Measurements from ENCODE around the gene PPP1CA.

DNA sequence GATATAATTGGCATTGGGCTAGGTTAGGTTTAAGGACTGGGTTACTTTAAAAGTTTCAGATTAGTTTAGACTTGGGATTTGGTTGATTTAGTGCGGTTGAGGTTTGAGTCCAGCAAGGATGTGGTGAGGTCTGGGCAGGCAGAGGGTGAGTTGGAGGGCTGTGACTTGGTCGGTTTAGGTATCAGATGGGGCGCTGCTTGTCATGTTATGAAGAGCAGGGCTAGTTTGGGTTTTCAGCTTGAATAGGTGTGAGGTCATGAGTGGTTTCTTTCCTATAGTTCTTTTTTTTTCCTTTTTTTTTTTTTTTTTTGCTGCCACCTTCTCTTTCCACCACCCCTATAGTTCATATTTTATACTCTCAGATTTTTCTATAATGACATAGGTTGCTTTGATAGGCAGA, 33.0 kb downstream of the PPP1CA start:
- TF ChIP-seq, protein P1, sequence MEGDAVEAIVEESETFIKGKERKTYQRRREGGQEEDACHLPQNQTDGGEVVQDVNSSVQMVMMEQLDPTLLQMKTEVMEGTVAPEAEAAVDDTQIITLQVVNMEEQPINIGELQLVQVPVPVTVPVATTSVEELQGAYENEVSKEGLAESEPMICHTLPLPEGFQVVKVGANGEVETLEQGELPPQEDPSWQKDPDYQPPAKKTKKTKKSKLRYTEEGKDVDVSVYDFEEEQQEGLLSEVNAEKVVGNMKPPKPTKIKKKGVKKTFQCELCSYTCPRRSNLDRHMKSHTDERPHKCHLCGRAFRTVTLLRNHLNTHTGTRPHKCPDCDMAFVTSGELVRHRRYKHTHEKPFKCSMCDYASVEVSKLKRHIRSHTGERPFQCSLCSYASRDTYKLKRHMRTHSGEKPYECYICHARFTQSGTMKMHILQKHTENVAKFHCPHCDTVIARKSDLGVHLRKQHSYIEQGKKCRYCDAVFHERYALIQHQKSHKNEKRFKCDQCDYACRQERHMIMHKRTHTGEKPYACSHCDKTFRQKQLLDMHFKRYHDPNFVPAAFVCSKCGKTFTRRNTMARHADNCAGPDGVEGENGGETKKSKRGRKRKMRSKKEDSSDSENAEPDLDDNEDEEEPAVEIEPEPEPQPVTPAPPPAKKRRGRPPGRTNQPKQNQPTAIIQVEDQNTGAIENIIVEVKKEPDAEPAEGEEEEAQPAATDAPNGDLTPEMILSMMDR (IDR thresholded peaks at IDR 0.05; ENCODE audit: low read depth, low read length, missing input control), result no peak
- TF ChIP-seq, protein P2, sequence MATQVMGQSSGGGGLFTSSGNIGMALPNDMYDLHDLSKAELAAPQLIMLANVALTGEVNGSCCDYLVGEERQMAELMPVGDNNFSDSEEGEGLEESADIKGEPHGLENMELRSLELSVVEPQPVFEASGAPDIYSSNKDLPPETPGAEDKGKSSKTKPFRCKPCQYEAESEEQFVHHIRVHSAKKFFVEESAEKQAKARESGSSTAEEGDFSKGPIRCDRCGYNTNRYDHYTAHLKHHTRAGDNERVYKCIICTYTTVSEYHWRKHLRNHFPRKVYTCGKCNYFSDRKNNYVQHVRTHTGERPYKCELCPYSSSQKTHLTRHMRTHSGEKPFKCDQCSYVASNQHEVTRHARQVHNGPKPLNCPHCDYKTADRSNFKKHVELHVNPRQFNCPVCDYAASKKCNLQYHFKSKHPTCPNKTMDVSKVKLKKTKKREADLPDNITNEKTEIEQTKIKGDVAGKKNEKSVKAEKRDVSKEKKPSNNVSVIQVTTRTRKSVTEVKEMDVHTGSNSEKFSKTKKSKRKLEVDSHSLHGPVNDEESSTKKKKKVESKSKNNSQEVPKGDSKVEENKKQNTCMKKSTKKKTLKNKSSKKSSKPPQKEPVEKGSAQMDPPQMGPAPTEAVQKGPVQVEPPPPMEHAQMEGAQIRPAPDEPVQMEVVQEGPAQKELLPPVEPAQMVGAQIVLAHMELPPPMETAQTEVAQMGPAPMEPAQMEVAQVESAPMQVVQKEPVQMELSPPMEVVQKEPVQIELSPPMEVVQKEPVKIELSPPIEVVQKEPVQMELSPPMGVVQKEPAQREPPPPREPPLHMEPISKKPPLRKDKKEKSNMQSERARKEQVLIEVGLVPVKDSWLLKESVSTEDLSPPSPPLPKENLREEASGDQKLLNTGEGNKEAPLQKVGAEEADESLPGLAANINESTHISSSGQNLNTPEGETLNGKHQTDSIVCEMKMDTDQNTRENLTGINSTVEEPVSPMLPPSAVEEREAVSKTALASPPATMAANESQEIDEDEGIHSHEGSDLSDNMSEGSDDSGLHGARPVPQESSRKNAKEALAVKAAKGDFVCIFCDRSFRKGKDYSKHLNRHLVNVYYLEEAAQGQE (IDR thresholded peaks at IDR 0.05), result no peak
- no peak for TF ChIP-seq RAD21 (IDR thresholded peaks at IDR 0.05)
- TF ChIP-seq SP1 (IDR thresholded peaks at IDR 0.05), result no peak
- no peak for TF ChIP-seq JUND (IDR thresholded peaks at IDR 0.05)
- no peak for TF ChIP-seq YY1 (IDR thresholded peaks at IDR 0.05)
- TF ChIP-seq, protein P3, sequence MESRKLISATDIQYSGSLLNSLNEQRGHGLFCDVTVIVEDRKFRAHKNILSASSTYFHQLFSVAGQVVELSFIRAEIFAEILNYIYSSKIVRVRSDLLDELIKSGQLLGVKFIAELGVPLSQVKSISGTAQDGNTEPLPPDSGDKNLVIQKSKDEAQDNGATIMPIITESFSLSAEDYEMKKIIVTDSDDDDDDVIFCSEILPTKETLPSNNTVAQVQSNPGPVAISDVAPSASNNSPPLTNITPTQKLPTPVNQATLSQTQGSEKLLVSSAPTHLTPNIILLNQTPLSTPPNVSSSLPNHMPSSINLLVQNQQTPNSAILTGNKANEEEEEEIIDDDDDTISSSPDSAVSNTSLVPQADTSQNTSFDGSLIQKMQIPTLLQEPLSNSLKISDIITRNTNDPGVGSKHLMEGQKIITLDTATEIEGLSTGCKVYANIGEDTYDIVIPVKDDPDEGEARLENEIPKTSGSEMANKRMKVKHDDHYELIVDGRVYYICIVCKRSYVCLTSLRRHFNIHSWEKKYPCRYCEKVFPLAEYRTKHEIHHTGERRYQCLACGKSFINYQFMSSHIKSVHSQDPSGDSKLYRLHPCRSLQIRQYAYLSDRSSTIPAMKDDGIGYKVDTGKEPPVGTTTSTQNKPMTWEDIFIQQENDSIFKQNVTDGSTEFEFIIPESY (IDR thresholded peaks at IDR 0.05), result no peak
- no peak for TF ChIP-seq TAF1 (conservative IDR thresholded peaks at IDR 0.05)
- TF ChIP-seq GABPA (IDR thresholded peaks at IDR 0.05 in 1 of 2, conservative IDR thresholded peaks at IDR 0.05 in 1 of 2), result no peak

Measured in liver (tissue), 3 donors.